Astrocyte (in vitro differentiated cells and primary cell): Measurements from ENCODE around the gene MARCHF10. TPM values are rescaled to one million over a fixed set of nuclear protein-coding genes. Genes with fewer than 3 reads are reported as not detected.

Source experiments
- DNase-seq: peaks from one replicate; pipeline ENCODE4 v3.0.0-alpha.2; 2010; ENCODE audit warnings: low read depth
- FAIRE-seq: peaks from 2 replicates; lab custom pipeline; 2011; peaks lifted over from hg19 to GRCh38; lab: Jason Lieb, UNC
- H2AFZ ChIP-seq: 2 replicates; pipeline ENCODE4 v1.6.0; 2012; ENCODE audit warnings: low read depth, low read length, inconsistent platforms
- H3K27ac ChIP-seq: 2 replicates; pipeline ENCODE4 v1.5.1; 2011; ENCODE audit warnings: low read depth, low read length, inconsistent platforms
- H3K27me3 ChIP-seq: 2 replicates; pipeline ENCODE4 v1.6.0; 2011; ENCODE audit warnings: low read length, inconsistent platforms; ENCODE audit not compliant: insufficient read depth
- H3K36me3 ChIP-seq: 2 replicates; pipeline ENCODE4 v1.5.1; 2011; ENCODE audit warnings: low read length, inconsistent platforms; ENCODE audit not compliant: insufficient read depth
- H3K4me1 ChIP-seq: 2 replicates; pipeline ENCODE4 v1.5.1; 2011; ENCODE audit warnings: low read length, inconsistent platforms; ENCODE audit not compliant: insufficient read depth
- H3K4me2 ChIP-seq: 2 replicates; pipeline ENCODE4 v1.6.0; 2012; ENCODE audit warnings: low read length, inconsistent platforms
- H3K4me3 ChIP-seq: 2 replicates; pipeline ENCODE4 v1.5.1; 2011; ENCODE audit warnings: low read depth, mild to moderate bottlenecking, low read length, inconsistent platforms; ENCODE audit not compliant: insufficient read depth
- H3K79me2 ChIP-seq: 2 replicates; pipeline ENCODE4 v1.6.0; 2012; ENCODE audit warnings: mild to moderate bottlenecking, low read length, inconsistent platforms; ENCODE audit not compliant: insufficient read depth
- H3K9ac ChIP-seq: 2 replicates; pipeline ENCODE4 v1.6.0; 2012; ENCODE audit warnings: mild to moderate bottlenecking, low read length, inconsistent platforms
- H3K9me3 ChIP-seq: 2 replicates; pipeline ENCODE4 v1.5.1; 2012; ENCODE audit warnings: low read depth, mild to moderate bottlenecking, low read length, inconsistent platforms; ENCODE audit not compliant: insufficient read depth
- H4K20me1 ChIP-seq: 2 replicates; pipeline ENCODE4 v1.6.0; 2012; ENCODE audit warnings: low read length, inconsistent platforms; ENCODE audit not compliant: insufficient read depth
- H3K27ac Mint-ChIP-seq: one replicate; pipeline ENCODE4 v1.8.0; 2021; ENCODE audit warnings: mild to moderate bottlenecking, mixed read lengths; ENCODE audit not compliant: unreplicated experiment
- H3K27me3 Mint-ChIP-seq: one replicate; pipeline ENCODE4 v1.8.0; 2021; ENCODE audit warnings: low read depth, mixed read lengths; ENCODE audit not compliant: unreplicated experiment
- H3K36me3 Mint-ChIP-seq: one replicate; pipeline ENCODE4 v1.8.0; 2021; ENCODE audit warnings: low read depth, mixed read lengths; ENCODE audit not compliant: unreplicated experiment
- H3K4me1 Mint-ChIP-seq: one replicate; pipeline ENCODE4 v1.8.0; 2021; ENCODE audit warnings: low read depth, mixed read lengths; ENCODE audit not compliant: unreplicated experiment
- H3K4me3 Mint-ChIP-seq: one replicate; pipeline ENCODE4 v1.8.0; 2021; ENCODE audit warnings: mild to moderate bottlenecking, moderate library complexity, mixed read lengths; ENCODE audit not compliant: unreplicated experiment
- H3K9me3 Mint-ChIP-seq: one replicate; pipeline ENCODE4 v1.8.0; 2021; ENCODE audit warnings: mild to moderate bottlenecking, mixed read lengths; ENCODE audit not compliant: unreplicated experiment
- EZH2 ChIP-seq: IDR thresholded peaks from 2 replicates; pipeline ENCODE4 v1.6.1; 2012; ENCODE audit warnings: mild to moderate bottlenecking, low read length, inconsistent platforms; ENCODE audit not compliant: insufficient read depth
- total RNA-seq: library from RNA; stranded (reverse); gene quantifications from 2 replicates; pipeline ENCODE4 v1.2.1, GENCODE V29; 2021
- TF ChIP-seq, protein P1 (sequence below): IDR thresholded peaks from 2 replicates; pipeline ENCODE4 v1.5.1; 2011; ENCODE audit warnings: low read depth, mild to moderate bottlenecking, inconsistent platforms, low read length, moderate library complexity; ENCODE audit not compliant: insufficient read depth

The MARCHF10 gene
- total RNA-seq, 1 donor from 2014 or later, result not detected

DNA sequence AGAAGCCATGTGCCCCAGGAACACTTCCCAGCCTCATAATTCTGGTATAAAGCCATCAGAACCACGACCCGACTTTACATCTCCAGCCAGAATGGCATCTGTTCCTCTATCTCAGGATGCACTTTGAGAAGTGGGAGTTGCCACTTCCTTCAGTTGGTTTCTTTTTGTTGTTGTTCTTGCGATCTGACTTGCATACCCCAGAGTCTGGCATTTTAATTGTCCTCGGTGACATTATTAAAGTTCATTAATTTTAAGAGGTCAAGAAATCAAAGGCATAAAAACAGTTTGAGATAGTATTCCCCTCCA lies 13.5 kb downstream of the MARCHF10 start:
- H3K9ac ChIP-seq, result no peak overlapping the region
- no peak for FAIRE-seq

DNA sequence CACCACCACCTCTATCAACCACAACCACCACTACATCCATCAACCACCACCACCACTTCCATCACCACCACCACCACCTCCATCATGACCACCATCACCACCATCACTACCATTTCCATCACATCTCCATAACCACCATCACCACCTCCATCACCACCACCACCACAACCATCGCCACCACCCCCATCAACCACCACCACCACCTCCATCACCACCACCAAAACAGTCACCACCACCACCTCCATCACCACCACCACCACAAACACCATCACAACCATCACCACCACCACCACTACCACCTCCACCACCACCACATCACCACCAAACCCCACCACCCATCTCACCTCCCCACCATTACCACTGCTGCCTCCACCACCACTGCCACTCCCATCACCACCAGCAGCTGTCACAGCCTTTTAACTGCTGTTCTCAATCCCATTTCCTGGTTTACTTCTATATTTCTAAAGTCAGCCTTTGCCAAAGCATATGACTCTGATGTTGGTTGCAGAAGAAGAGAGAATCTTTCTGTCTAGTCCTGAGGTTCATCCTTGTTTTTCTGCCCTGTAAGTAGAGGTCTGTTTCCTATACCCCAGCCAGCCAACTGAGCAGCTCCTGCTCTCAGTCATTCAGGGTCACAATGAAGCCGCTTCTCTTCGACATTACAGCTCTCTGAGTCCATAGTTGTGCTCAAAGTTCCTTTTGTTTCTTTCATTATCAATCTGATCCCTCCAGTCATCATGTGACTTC lies 14.0 kb downstream of the MARCHF10 start:
- Mint-ChIP-seq H3K27me3 (no peaks in the 10 kb centered on the region), H3K36me3 (no peaks in the 10 kb centered on the region), H3K4me3 (peak overlapping the region; percentile 9), H3K9me3 (no peaks in the 10 kb centered on the region), H3K27ac (no peak overlapping the region), H3K4me1 (peaks cover 32% of the 10 kb centered on the region)
- Histone ChIP-seq H2AFZ (no peak overlapping the region), H3K27me3 (no peaks in the 10 kb centered on the region), H3K4me1 (peaks cover 26% of the 10 kb centered on the region), H3K4me2 (no peak overlapping the region), H3K79me2 (no peaks in the 10 kb centered on the region), H3K36me3 (no peaks in the 10 kb centered on the region), H3K4me3 (no peak overlapping the region), H3K27ac (no peak overlapping the region), H4K20me1 (no peaks in the 10 kb centered on the region), H3K9ac (no peak overlapping the region), H3K9me3 (no peaks in the 10 kb centered on the region)
- FAIRE-seq, result no peak
- TF ChIP-seq EZH2, result no peak
- TF ChIP-seq, protein P1, sequence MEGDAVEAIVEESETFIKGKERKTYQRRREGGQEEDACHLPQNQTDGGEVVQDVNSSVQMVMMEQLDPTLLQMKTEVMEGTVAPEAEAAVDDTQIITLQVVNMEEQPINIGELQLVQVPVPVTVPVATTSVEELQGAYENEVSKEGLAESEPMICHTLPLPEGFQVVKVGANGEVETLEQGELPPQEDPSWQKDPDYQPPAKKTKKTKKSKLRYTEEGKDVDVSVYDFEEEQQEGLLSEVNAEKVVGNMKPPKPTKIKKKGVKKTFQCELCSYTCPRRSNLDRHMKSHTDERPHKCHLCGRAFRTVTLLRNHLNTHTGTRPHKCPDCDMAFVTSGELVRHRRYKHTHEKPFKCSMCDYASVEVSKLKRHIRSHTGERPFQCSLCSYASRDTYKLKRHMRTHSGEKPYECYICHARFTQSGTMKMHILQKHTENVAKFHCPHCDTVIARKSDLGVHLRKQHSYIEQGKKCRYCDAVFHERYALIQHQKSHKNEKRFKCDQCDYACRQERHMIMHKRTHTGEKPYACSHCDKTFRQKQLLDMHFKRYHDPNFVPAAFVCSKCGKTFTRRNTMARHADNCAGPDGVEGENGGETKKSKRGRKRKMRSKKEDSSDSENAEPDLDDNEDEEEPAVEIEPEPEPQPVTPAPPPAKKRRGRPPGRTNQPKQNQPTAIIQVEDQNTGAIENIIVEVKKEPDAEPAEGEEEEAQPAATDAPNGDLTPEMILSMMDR, result no peak
- no peak for DNase-seq

More for the DNA sequence above, 13.5 kb downstream of the MARCHF10 start:
- peaks cover 33% of the 10 kb centered on the region for H3K4me1 Mint-ChIP-seq
- no peaks in the 10 kb centered on the region for H4K20me1 ChIP-seq
- H3K36me3 ChIP-seq, result no peaks in the 10 kb centered on the region
- H3K27ac Mint-ChIP-seq, result no peak overlapping the region
- peak overlapping the region; percentile 9 for H3K4me3 Mint-ChIP-seq
- H3K36me3 Mint-ChIP-seq, result no peaks in the 10 kb centered on the region
- peaks cover 26% of the 10 kb centered on the region for H3K4me1 ChIP-seq
- H2AFZ ChIP-seq, result no peak overlapping the region
- H3K9me3 ChIP-seq, result no peaks in the 10 kb centered on the region
- no peak overlapping the region for H3K4me2 ChIP-seq
- H3K9me3 Mint-ChIP-seq, result no peaks in the 10 kb centered on the region
- no peaks in the 10 kb centered on the region for H3K79me2 ChIP-seq
- no peak overlapping the region for H3K4me3 ChIP-seq
- no peaks in the 10 kb centered on the region for H3K27me3 ChIP-seq
- no peaks in the 10 kb centered on the region for H3K27me3 Mint-ChIP-seq
- no peak for DNase-seq
- H3K27ac ChIP-seq, result no peak overlapping the region
- no peak for TF ChIP-seq EZH2
- TF ChIP-seq, protein P1, result no peak

DNA sequence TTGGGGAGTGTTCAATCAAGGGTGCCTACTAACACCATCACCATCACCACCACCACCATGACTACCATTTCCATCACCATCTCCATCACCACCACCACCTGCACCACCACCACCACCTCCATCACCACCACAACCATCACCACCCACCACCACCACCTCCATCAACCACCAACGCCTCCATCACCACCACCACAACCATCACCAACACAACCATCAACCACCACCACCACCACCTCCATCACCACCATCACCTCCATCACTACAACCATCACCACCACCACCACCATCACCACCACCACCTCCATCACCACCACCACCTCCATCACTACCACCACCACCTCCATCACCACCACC lies 15.7 kb downstream of the MARCHF10 start:
- H3K27ac Mint-ChIP-seq, result peak overlapping the region; percentile 98
- Histone ChIP-seq H3K4me3 (no peak overlapping the region), H4K20me1 (no peaks in the 10 kb centered on the region), H3K27me3 (no peaks in the 10 kb centered on the region), H2AFZ (no peak overlapping the region), H3K36me3 (no peaks in the 10 kb centered on the region), H3K27ac (peak overlapping the region; percentile 99), H3K9ac (peak overlapping the region; percentile 91), H3K9me3 (no peaks in the 10 kb centered on the region), H3K4me1 (peaks cover 26% of the 10 kb centered on the region), H3K79me2 (no peaks in the 10 kb centered on the region), H3K4me2 (peak overlapping the region; percentile 82)
- FAIRE-seq, result no peak
- H3K4me3 Mint-ChIP-seq, result no peak overlapping the region
- no peaks in the 10 kb centered on the region for H3K36me3 Mint-ChIP-seq
- H3K27me3 Mint-ChIP-seq, result no peaks in the 10 kb centered on the region
- TF ChIP-seq, protein P1, result no peak
- no peak for TF ChIP-seq EZH2
- H3K4me1 Mint-ChIP-seq, result peaks cover 26% of the 10 kb centered on the region
- DNase-seq, result no peak
- H3K9me3 Mint-ChIP-seq, result no peaks in the 10 kb centered on the region
